BLaER1 (cell line): Measurements from ENCODE around the gene BOLA2.
"Not testable (repeated sequence)": the region's sequence is repeated elsewhere in the genome, so short reads cannot be mapped to it uniquely, and the experiment has no call there.

Source experiments
- H3K27ac ChIP-seq: shearing (Covaris generic); formaldehyde crosslinking; 2 replicates; pipeline ENCODE4 v1.8.1; 2022
- H3K27me3 ChIP-seq: shearing (Covaris generic); formaldehyde crosslinking; 2 replicates; pipeline ENCODE4 v1.8.1; 2022
- H3K36me3 ChIP-seq: shearing (Covaris generic); formaldehyde crosslinking; 2 replicates; pipeline ENCODE4 v1.8.1; 2022
- H3K4me1 ChIP-seq: shearing (Covaris generic); formaldehyde crosslinking; 2 replicates; pipeline ENCODE4 v1.8.1; 2022
- H3K4me2 ChIP-seq: shearing (Covaris generic); formaldehyde crosslinking; 2 replicates; pipeline ENCODE4 v1.8.1; 2022
- H3K4me3 ChIP-seq: shearing (Covaris generic); formaldehyde crosslinking; 2 replicates; pipeline ENCODE4 v1.8.1; 2022
- H3K9ac ChIP-seq: shearing (Covaris generic); formaldehyde crosslinking; 2 replicates; pipeline ENCODE4 v1.8.1; 2022
- H3K9me3 ChIP-seq: shearing (Covaris generic); formaldehyde crosslinking; 2 replicates; pipeline ENCODE4 v1.8.1; 2022
- H4K20me1 ChIP-seq: shearing (Covaris generic); formaldehyde crosslinking; 2 replicates; pipeline ENCODE4 v1.8.1; 2022

BOLA2 gene

DNA sequence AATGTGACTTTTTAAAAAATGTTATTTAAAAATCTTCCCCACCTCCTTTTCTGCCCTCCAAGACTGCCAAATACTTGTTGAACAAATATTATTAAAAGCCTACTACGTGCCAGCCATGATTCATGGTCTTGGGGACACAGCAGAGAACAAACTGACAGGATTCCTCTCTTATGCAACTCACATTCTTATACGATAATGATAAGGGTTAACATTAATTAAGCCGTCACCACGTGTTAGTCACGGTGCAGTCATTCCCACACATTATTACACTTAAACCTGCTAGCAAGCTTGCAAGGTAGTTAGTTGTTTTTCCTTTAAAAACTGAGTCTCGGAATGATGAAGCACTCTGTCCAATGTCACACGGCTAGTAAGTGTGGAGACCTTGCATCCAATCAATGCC lies 48.9 kb downstream of the BOLA2 start:
- H3K9ac ChIP-seq, H3K4me3 ChIP-seq, H4K20me1 ChIP-seq, H3K27ac ChIP-seq, H3K36me3 ChIP-seq, H3K4me1 ChIP-seq, H3K27me3 ChIP-seq, H3K9me3 ChIP-seq, H3K4me2 ChIP-seq: not testable (repeated sequence)
